HG03460 (cell line): ENCODE data around the gene SRGAP3.

Experiments used
- ATAC-seq: cut with Tn5 transposase; IDR thresholded peaks from one replicate; pipeline ENCODE4 v1.9.1; 2021; ENCODE audit not compliant: unreplicated experiment

The SRGAP3 gene

DNA sequence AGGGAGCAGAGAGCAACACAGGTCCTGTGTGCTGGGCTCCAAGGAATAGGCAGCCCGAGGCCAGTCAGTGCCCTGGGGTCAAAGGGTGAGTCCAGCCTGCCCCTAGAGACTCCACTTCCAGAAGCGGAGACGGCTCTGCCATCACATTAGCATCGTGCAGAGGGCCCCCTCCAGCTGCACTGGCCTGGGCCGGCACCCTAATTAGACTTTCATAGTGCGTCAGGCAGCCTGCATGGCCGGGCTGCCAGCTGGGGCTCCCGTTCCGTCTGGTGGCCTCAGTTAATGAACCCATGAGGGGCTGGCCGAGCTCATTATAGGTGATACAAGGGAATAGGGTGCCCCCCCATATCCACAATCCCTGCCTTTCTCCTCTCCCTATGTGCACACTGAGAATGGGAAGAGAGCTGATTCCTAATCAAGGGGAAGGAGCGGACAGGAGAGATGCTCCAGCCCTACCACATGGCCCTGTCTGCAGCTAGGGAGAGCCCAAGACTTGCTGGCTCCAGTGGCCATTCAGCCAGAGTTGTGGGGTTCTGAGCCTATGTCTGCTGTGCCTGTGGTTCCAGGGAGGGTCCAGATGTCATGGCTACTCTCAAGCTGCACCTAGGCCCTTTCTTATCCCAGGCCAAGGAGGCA lies 128.0 kb downstream of the SRGAP3 start:
- no peak for ATAC-seq

GRCh38 chr3:9119331-9119730 lies 130.1 kb downstream of the SRGAP3 start:
- ATAC-seq: no peak

DNA sequence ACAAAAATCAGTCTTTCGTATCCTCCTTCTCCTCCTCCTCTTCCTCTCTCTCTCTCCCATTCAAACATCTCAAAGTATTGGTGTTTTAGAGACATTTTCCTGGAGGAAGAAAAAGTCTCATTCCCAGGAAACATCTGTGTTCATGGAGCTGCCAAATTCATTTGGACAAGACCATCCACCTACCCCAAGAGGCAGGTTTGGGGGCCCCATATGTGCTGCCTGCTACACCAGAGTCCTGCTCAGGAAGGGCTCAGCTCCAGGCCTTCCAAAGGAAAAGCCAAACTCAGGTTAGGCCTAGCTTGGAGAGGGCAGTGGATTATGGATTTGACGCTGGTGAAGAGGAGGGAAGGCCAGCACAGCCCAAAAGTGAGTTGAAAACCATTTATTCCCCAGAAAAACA lies 131.2 kb downstream of the SRGAP3 start:
- no peak for ATAC-seq

DNA sequence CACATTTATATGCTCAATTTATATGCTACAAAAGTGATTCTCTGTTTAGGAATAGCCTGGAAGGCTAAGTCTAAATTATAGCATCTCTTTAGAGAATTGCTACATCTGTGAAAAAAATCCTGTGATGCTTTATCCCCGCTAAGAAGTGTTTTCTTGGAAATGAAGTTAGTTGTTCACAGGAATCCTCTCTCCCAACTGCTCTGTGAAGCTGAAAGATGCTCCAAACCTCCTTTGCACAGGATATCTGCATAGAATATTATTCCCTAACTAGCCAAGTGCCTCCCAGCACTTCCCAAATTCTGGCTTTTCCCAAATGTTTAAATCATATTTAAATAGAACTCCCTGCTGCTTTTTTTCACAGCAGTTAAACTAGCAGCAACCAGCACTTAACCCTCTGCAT lies 132.2 kb downstream of the SRGAP3 start:
- no peak for ATAC-seq

GRCh38 chr3:9116336-9116735 lies 133.1 kb downstream of the SRGAP3 start:
- ATAC-seq: no peak

GRCh38 chr3:9115336-9115735 lies 134.1 kb downstream of the SRGAP3 start:
- ATAC-seq: no peak

- no peak for ATAC-seq
Measured at GRCh38 chr3:9113040-9113439, 136.4 kb downstream of the SRGAP3 start.

DNA sequence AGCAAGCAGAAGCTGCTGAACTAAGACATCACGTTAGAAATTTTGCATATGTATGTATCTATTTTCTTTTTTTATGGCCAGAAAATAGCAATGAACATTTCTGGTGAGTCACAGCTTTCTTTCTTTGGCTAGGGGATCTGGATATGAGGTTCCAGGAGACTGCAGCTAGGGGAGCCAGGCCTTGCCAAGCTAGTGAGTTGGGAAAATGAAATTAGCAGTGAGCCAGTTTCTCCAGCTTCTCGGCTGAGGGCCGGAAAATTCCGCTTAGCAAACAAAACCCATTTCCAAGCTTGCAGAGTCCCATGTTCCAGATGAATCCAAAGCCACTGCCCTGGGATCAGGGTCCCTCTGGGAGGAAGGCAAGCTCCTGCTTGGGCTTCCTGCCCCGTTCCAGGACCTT lies 137.6 kb downstream of the SRGAP3 start:
- no peak for ATAC-seq

- ATAC-seq: no peak
Measured at GRCh38 chr3:9111417-9111816, 138.0 kb downstream of the SRGAP3 start.

DNA sequence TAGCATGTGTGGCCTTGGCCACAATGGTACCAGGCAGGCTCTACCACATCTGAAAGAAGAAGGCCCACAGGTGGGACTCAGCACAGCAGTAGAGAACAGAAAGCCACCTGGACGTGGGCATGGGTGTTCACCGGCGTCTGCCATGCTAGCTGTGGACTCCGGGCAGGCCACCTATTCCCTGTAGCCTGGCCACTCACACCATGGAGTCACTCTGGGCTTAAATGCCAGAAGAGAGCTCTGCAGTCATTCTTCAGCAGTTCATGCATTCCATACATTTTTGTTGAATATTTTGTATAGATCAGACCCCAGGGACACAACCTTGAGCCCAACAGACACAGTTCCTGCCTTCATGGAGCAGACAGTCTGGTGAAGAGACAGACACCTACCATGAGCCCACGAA lies 138.6 kb downstream of the SRGAP3 start:
- no peak for ATAC-seq

GRCh38 chr3:9110316-9110715 lies 139.1 kb downstream of the SRGAP3 start:
- ATAC-seq: no peak

- no peak for ATAC-seq
Measured at GRCh38 chr3:9109568-9109914, 139.9 kb downstream of the SRGAP3 start.

DNA sequence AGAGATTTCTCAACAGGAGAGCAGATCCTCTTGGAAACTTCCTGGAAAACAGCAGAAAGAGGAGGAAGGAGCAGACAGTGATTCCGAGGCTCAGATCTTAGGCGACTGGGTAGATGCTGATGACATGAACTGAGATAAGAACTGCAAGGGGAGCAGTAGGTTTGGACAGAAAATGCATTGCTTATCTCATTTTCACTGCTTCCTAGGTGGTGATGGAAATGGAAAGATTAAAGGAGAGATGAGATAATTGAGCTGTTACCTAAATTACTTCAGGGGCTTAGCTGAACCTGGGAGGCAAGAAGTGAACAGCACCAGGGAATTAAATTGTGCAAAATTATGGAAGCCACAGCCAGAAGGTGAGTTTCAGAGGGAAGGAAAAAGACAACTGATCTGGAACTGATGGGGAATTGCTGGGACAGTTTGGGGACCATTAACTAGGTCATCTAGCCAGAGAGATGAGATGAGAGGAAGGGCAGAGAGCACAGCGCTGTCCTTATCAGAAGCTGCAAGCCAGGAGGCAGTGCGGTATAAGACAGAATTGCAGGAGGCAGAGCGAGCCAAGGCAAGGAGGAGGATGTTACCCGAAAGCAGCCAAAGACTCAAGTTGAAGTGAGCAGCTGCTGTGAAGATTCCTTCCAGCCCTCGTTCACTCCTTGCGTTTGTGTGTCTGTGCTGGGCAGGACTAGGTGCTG lies 140.4 kb downstream of the SRGAP3 start:
- ATAC-seq: no peak

DNA sequence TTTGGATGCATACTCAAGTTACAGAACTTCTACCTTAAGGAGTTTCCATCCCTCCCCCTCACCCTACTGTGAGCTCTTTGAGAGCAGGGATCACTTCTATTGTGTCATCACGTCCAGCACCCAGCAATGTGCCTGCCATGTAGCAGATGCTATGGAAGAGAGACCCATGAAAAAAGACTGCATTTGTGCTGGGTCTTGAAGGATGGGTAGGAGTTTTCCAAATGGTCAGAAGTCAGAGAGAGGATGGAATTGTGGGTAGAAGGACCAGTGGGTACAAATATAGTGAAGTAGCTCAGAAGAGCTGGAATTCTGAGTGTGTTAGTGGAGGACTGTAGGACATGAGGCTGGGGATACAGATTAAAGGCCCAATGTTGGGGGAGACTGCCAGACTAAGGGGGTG lies 141.7 kb downstream of the SRGAP3 start:
- no peak for ATAC-seq

DNA sequence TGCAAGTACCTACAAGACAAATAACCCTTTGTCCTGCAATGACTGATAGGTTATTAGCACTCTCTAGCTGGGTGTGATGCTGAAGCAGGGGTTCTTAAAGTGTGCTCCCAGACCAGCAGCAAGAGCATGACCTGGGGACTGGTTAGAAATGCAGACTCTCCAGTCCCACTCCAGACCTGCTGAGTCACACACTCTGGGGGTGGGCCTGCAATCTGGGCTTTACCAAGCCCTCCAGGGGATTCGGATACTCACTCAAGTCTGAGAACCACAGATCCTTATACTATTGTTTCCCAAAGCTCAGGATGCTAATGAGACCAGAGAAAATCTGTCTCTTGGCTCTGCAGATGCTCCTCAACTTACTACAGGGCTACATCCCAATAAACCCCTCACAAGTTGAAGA lies 144.0 kb downstream of the SRGAP3 start:
- no peak for ATAC-seq

GRCh38 chr3:9104121-9104520 lies 145.3 kb downstream of the SRGAP3 start:
- ATAC-seq: no peak

- ATAC-seq: no peak
Measured at GRCh38 chr3:9102240-9102981, 147.0 kb downstream of the SRGAP3 start.

DNA sequence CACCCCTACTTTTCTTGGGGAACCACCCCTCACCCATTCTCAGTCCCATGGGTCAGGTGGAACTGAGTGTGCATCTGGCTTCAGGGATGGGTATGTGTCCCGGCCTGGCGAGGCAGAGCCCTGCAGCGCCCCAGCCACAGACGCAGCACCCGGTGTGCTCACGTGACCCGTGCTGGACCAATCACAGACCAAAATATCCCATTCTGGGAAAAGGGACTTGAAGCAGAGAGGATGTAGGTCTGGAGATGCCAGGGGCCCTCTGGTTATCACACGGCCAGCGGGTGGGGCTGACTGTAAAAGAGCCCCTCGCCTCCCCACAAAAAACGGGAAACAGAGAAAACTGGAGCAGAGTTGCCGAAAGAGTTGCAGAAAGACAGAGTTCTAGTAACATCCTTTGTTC lies 148.2 kb downstream of the SRGAP3 start:
- ATAC-seq: no peak

DNA sequence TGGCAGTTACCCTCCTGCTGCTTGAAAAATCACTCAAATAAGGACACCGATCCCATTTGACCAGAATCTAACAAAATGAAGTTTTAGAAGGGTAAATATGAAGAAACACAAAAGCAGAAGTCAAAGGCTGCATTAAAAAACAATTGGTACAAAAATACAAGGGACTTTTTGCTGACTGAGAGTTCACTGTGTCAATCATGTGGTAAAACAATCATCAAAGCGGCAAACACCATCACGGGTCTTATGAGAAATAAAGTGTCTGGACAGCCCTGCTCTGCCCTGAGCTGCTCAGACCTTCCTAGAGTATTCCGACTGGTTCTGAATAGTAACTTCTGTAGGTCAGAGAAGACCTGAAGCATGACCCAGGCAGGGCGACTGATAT lies 148.9 kb downstream of the SRGAP3 start:
- ATAC-seq: no peak

- ATAC-seq: no peak
Measured at GRCh38 chr3:9099702-9100512, 149.5 kb downstream of the SRGAP3 start.
